Raji (cell line): ENCODE measurements around the gene PFDN6.
A peak's percentile ranks its signal among the peaks of the same experiment; 100 is the strongest.

Source experiments
- POLR2A ChIP-seq: IDR thresholded peaks from 2 replicates; pipeline ENCODE4 v1.6.1; 2011; ENCODE audit warnings: low read depth, low read length, control low read depth; ENCODE audit not compliant: insufficient read depth

The PFDN6 gene

DNA sequence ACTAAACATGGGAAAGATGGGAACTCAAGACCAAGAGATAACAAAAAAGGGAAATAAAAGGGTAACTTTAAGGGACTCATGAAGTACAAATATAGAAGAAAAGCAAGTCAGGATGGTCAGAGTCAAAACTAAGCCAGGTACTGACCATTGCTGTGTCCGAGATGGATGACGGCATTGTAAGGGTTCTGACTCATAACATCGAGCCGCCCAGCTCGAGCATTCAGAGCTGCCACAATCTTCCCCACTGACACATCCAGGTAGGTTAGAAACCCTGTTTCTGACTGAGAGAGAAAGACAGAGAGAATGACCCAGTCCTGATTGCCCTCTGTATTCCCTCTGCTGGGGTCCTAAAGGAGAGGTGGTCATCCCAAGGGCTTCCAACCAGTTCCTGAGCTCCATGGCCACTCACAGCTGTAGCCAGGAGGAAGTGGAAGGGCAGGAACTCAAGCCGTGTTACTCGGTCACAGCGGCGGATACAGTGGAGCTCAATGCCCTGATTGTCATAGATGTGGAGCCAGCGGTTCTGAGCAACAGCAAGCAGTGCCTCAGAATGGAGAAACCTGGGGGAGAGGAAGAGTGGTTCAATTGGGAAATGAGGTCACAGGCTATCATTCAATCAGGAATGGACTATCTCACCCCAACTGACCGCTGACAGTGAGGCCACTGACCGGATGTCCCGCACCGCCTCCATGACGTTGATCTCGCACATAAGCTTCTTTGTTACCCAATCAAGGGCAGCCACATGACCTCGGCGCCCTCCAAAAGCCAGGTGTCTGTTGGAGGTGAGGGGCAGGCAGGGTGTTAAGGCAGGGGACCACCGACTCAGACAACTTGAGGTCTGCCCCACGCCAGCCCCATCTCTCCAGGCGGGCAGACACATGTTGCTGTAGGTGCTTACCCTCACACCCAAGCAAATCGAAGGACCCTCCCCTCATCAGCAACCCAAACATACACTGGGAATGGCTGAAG, 2.2 kb upstream of the PFDN6 start:
- no peak for TF ChIP-seq POLR2A

GRCh38 chr6:33288141-33288920, 1.1 kb upstream of the PFDN6 start:
- TF ChIP-seq POLR2A, result no peak

DNA sequence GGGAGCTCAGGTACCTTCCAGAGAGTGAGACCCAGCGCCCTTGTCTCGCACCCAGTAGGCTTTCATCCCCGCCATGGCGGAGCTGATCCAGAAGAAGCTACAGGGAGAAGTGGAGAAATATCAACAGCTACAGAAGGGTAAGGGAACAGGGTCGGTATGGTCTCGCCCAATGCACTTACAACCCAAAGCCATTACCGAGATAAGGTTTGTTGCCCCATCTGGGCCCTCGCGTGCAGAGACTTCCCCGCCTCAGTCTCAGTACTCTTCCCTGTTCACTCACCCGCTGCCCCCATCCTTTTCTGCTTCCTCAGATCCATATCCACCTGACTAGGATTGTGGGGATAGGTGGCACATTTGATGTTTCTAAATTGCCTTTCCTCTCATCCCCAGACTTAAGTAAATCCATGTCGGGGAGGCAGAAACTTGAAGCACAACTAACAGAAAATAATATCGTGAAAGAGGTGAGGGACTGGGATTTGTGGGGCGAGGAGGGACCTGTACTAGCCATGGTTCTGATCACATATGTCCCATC, 449 bp downstream of the PFDN6 start:
- no peak for TF ChIP-seq POLR2A

DNA sequence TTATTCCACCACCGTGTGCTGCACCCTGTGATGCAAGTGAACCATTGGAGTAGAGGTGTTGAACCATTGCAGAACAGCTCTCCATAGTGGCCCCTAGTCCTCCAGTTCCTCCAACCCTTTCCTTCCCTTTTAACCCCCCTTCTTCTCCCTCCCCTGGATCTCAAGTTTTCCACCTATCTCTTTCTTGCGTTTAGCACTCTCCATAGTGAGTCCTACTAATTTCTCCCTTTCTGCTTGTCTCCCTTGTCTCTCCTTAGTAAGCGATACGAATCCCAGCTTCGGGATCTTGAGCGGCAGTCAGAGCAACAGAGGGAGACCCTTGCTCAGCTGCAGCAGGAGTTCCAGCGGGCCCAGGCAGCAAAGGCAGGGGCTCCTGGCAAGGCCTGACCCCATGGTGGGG, 1.1 kb downstream of the PFDN6 start:
- 0 out of 2 replicates have a peak, but pooled peaks have one; percentile 4 for TF ChIP-seq POLR2A

DNA sequence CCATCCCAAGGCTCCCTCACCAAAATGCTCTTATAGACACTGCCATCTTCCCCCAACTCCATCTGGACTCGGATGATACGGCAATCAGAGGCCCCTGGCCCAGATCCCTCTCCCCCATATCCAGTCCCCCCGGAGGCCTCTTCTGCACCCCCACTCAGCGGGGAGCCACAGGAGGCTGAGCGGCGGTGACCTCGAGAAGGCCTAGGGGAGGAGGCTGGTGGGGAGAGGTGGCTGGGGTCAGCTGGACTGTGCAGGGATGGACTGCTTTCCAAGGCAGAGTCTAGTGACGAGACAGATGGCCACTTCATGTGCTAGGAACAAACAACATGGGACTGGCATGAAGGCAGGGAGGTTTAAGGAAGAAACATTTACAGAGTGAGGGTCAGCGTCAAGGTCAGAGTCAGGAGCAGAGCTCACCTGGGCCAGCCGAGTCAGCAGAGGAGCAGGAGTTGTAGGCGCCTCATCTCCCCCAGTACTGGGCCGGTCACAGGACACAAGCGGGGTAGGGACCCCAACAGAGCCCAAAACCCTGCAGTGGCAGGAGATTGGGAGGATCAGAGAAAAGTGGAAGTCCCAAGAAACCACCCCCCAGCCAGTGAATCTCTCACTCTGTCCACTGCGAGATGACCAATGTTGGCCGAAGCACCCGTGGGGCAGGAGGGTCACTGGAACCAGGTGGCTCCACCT, 3.7 kb downstream of the PFDN6 start:
- TF ChIP-seq POLR2A, result no peak

DNA sequence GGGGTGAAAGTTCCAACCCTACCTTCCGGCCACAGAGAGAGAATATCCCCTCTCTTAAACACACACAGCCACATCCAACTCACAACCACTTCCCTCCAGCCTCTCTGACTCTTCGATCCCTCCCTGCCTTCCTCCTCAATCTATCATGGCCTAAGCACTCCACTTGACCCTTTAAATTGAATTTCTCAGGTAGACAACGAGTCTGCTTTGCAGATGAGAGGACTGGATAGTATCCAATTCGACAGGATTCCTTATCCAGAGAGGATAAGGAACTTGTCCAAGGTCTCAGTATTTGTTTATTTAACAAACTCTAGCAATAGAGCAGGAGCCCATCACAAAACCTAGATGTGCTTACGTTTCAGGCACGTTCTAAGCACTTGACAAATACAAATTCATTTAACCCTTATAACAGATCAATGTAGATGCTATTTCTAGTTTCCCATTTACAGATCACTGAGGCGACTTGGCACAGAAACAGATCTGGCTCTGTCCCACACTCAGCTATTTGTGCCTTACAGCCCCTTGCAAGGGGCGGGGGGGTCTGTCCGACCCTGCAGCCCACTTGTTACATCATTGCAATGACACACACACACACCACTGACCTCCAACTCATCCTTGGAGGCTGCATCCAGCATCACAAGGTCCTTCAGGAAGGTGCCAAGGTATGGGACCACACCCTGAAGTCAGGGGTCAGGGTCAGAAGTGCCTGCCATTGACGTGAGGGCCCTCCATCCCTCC, 4.9 kb downstream of the PFDN6 start:
- no peak for TF ChIP-seq POLR2A

- no peak for TF ChIP-seq POLR2A
Observed at GRCh38 chr6:33295621-33296369, 6.4 kb downstream of the PFDN6 start.

DNA sequence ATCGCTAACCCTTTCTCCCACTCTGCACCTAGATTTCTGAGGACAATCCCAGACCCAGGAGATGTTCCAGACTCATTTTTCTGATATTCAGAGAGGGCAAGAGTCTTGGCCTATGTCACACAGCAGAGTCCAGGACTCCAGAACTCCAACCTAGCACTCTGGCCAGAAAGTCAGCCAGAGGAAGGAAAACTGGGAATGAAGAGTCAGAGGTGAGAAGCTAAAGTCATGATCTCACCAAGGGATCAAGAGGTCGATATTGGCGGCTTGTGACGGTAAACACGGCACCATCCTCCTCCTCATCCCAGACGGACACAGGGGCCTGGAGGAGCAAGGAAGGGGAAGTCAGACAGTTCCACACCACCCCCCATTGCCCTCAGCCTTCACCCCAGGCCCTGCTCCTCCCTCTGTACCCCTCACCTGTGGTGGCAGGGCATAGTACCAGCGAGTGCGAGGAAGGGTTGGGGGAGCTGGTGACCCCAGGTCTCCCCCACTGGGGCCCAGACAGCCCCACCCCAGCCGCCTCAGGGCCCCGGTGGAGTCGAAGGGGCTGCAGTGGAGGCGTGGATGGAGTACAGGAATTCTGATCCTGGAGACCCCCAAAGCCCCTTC, 7.5 kb downstream of the PFDN6 start:
- no peak for TF ChIP-seq POLR2A

DNA sequence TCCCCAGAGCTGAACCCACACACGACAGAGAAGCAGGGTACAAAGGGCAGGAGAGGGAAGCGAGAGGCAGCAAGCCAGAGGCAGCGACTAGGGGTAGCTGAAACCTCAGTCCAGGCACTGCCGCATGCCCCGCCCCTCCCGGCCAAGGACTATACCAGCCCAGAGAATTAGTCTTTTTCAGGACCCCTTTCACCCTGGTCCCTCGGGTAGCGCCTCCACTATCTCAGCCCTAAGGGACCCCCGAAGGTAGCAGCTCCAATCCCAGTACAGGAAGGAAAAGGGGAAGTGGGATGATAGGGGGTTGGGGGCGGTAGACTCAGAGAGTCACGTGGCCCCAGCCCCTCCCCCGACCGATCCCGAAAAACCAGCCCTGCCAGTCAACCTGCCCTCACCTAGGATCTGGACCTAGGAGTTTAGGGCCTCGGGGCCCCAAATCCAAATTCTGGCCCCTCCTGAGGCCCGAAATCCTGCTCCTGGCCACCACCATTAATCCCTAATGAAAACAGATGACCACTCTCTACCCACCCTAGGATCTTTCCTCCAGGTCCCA, 8.1 kb downstream of the PFDN6 start:
- TF ChIP-seq POLR2A, result no peak

GRCh38 chr6:33297956-33298772, 8.8 kb downstream of the PFDN6 start:
- no peak; the same call in 1 of the 2 replicates for TF ChIP-seq POLR2A

DNA sequence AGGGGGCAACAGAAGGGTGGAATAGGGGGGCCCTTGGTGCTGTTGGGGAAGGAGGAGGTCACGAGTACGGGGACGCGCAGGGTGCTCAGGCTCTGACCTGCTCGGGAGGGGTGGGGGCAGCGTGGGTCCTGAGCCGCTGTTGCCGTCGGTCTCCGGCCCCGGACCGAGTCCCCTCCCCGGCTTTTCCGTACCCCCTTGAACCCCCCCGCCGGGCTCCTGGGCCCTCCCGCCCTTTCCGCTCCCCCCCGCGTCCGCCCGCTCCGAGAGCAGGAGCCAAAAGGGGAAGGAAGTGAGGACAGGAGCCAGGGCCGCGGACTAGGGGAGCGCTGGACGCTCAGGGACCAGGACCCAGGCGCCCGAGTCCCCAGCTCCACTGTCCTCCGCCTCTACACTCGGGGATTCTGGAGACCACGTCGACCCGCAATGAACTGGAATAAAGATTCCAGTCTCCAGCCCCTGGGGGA, 9.4 kb downstream of the PFDN6 start, which contains the start of gene RGL2:
Gene RGL2, minus strand, starts transcription at position 170 of the 464 bp plus-strand sequence. CDS start 332 bp downstream, outside the sequence.
- no peak for TF ChIP-seq POLR2A
